PC-3 (cell line): Measurements from ENCODE around the gene MCU.

Experiments
- EZH2 ChIP-seq: fragments of 300-600 bp; sonication (generic); IDR thresholded peaks from one replicate; pipeline ENCODE4 v1.6.1; 2017; ENCODE audit warnings: antibody characterized with exemption, mild to moderate bottlenecking, low read length; ENCODE audit not compliant: unreplicated experiment
- EZH2phosphoT487 ChIP-seq: fragments of 300-600 bp; sonication (generic); IDR thresholded peaks from 2 replicates; pipeline ENCODE4 v1.6.1; 2018; ENCODE audit warnings: mild to moderate bottlenecking, antibody characterized with exemption, low read length, borderline replicate concordance
- TF ChIP-seq, protein P1 (sequence below): fragments of 300-600 bp; sonication (generic); conservative IDR thresholded peaks from 2 replicates; pipeline ENCODE4 v1.5.1; 2017; ENCODE audit warnings: antibody characterized with exemption, low read depth, mild to moderate bottlenecking, low read length

DNA sequence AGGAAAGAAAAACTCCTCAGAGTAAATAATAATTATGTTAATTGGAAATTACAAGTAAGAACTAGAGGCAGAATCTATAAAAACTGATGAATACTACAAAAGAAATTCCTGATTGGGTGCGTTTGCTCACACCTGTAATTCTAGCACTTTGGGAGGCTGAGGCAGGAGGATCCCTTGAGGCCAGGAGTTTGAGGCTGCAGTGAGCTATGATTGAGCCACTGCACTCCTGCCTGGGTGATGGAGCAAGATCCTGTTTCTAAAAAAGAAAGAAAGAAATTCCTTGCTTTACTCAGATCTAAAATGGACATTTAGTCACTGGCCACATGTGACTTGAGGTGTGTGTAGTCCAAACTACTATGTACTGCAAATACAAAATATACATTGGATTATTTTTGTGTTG is 42.0 kb downstream of the MCU start:
- TF ChIP-seq, protein P1, sequence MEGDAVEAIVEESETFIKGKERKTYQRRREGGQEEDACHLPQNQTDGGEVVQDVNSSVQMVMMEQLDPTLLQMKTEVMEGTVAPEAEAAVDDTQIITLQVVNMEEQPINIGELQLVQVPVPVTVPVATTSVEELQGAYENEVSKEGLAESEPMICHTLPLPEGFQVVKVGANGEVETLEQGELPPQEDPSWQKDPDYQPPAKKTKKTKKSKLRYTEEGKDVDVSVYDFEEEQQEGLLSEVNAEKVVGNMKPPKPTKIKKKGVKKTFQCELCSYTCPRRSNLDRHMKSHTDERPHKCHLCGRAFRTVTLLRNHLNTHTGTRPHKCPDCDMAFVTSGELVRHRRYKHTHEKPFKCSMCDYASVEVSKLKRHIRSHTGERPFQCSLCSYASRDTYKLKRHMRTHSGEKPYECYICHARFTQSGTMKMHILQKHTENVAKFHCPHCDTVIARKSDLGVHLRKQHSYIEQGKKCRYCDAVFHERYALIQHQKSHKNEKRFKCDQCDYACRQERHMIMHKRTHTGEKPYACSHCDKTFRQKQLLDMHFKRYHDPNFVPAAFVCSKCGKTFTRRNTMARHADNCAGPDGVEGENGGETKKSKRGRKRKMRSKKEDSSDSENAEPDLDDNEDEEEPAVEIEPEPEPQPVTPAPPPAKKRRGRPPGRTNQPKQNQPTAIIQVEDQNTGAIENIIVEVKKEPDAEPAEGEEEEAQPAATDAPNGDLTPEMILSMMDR = no peak
- TF ChIP-seq EZH2 = no peak
- TF ChIP-seq EZH2phosphoT487 = no peak
